Mucosa of descending colon (tissue), 3 donors: ENCODE results near the gene INHBB. TPM values are rescaled to one million over a fixed set of nuclear protein-coding genes. Genes with fewer than 3 reads are reported as not detected.

Experiments used
- ATAC-seq: fragments of 200-7000 bp; cut with Tn5 transposase; one replicate; pipeline ENCODE4 v1.9.1; 2020; ENCODE audit warnings: mild to moderate bottlenecking, moderate library complexity
- DNase-seq, 3 donors: peaks; one replicate each; pipeline ENCODE4 v3.0.0-alpha.2; 2020
- H3K36me3 ChIP-seq: fragments of 200-600 bp; one replicate; pipeline ENCODE4 v1.8.0; 2021; ENCODE audit warnings: low read depth, mild to moderate bottlenecking
- H3K4me1 ChIP-seq: fragments of 200-600 bp; one replicate; pipeline ENCODE4 v1.8.0; 2021; ENCODE audit warnings: low read depth, mild to moderate bottlenecking
- H3K4me3 ChIP-seq: fragments of 200-600 bp; one replicate; pipeline ENCODE4 v1.8.0; 2021; ENCODE audit warnings: mild to moderate bottlenecking
- H3K9me3 ChIP-seq: fragments of 200-600 bp; one replicate; pipeline ENCODE4 v1.8.0; 2021; ENCODE audit warnings: mild to moderate bottlenecking
- CTCF ChIP-seq: fragments of 200-600 bp; IDR thresholded peaks from one replicate; pipeline ENCODE4 v1.8.0; 2022; ENCODE audit warnings: antibody characterized with exemption, mild to moderate bottlenecking
- intact Hi-C, 2 donors: fragments of 100-400 bp; cut with DNase I in 1 of 2; cut with micrococcal nuclease in 1 of 2; formaldehyde crosslinking; loops; one replicate each; pipeline versions ENCODE4 v1.11.0 to v1.11.1; 2022; cut with DNase I, micrococcal nuclease
- total RNA-seq, 3 donors: library from RNA; stranded (reverse); fragmentation: NEBNext Ultra II Directional in 2 of 3; extraction: Animal tissue kit (Norgen Biotek cat#: 25700) in 2 of 3; gene quantifications; one replicate each; pipeline versions ENCODE4 v1.2.1 to v1.2.4, GENCODE V29; 2021 to 2023
- donor health status: DM: no; HTN: no; CAD: no; lungs with moderate emphysema.
- donor health status: DM: no; HTN: no; CAD: no.
- donor health status: DM: no; HTN: yes; CAD: no.

INHBB gene
- total RNA-seq, 3 donors from 2014 or later, result 0.10 to 0.92 (median 0.29) TPM

GRCh38 chr2:120391911-120392665 is 46.2 kb downstream of the INHBB start:
- H3K36me3 ChIP-seq, result no peaks in the 10 kb centered on the region
- DNase-seq, result no peak
- no peaks in the 10 kb centered on the region for H3K9me3 ChIP-seq
- no peak for TF ChIP-seq CTCF
- H3K4me3 ChIP-seq, result no peak overlapping the region
- intact Hi-C loops, result no loop called here
- no peak for ATAC-seq
- no peaks in the 10 kb centered on the region for H3K4me1 ChIP-seq

- no peak for TF ChIP-seq CTCF
- H3K4me3 ChIP-seq, result no peak overlapping the region
- no peak for ATAC-seq
- no peak for DNase-seq
- no peaks in the 10 kb centered on the region for H3K4me1 ChIP-seq
- no peaks in the 10 kb centered on the region for H3K9me3 ChIP-seq
- intact Hi-C loops, result no loop called here
- H3K36me3 ChIP-seq, result no peaks in the 10 kb centered on the region
Observed at GRCh38 chr2:120392923-120393322, 47.0 kb downstream of the INHBB start.

- intact Hi-C loops, result no loop called here
- Histone ChIP-seq H3K4me3 (no peak overlapping the region), H3K4me1 (no peaks in the 10 kb centered on the region), H3K9me3 (no peaks in the 10 kb centered on the region), H3K36me3 (no peaks in the 10 kb centered on the region)
- no peak for ATAC-seq
- DNase-seq, result no peak
- no peak for TF ChIP-seq CTCF
Observed at GRCh38 chr2:120393456-120393855, 47.5 kb downstream of the INHBB start.

- Histone ChIP-seq H3K4me1 (no peaks in the 10 kb centered on the region), H3K9me3 (no peaks in the 10 kb centered on the region), H3K4me3 (no peak overlapping the region), H3K36me3 (no peaks in the 10 kb centered on the region)
- no peak for TF ChIP-seq CTCF
- DNase-seq (no peak), ATAC-seq (no peak)
- intact Hi-C loops, result no loop called here
Observed at GRCh38 chr2:120394764-120395163, 48.8 kb downstream of the INHBB start.

GRCh38 chr2:120395221-120396012 is 49.5 kb downstream of the INHBB start:
- DNase-seq (no peak), ATAC-seq (no peak)
- intact Hi-C loops, result no loop called here

More at GRCh38 chr2:120395221-120396012, 49.5 kb downstream of the INHBB start:
- Histone ChIP-seq H3K9me3 (no peaks in the 10 kb centered on the region), H3K4me3 (no peak overlapping the region), H3K4me1 (no peaks in the 10 kb centered on the region), H3K36me3 (no peaks in the 10 kb centered on the region)
- no peak for TF ChIP-seq CTCF
